Measurements from ENCODE around the gene SMAD4. TPM values are rescaled to one million over a fixed set of nuclear protein-coding genes. Genes with fewer than 3 reads are reported as not detected.
"Not testable (repeated sequence)": the region's sequence is repeated elsewhere in the genome, so short reads cannot be mapped to it uniquely, and the experiment has no call there.

SMAD4 gene
- total RNA-seq: 54.6 TPM

DNA sequence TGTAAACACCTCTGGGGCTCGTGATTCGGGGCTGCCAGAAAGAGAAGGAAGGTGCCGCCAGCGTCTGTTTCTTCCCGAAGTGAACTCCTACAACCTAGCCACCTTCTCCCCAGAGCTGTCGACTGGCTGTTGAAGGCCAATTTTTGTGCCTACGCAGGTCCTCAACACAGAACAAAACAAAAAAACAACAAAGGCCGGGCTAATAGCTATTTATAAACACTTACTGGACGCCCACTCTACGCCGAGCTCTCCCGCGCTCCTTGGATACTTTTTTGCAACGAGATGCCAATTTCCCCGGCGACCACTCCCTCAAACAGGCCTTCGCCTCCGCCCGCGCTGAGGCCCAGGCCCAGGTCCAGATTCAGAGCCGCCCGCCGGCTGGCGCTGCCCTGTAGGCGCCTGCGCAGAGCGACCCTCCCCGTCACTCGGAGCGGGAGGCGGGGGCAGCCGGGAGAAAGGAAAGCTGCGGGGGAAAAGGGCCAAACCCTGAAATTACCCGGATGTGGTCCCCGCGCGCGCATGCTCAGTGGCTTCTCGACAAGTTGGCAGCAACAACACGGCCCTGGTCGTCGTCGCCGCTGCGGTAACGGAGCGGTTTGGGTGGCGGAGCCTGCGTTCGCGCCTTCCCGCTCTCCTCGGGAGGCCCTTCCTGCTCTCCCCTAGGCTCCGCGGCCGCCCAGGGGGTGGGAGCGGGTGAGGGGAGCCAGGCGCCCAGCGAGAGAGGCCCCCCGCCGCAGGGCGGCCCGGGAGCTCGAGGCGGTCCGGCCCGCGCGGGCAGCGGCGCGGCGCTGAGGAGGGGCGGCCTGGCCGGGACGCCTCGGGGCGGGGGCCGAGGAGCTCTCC, at the start of gene SMAD4:
TSS of gene SMAD4 (plus strand) at position 520 of the 843 bp plus-strand sequence. CDS start 16,834 bp downstream, outside the sequence.
- DNase-seq (ENCODE audit: low spot score) (peak; percentile 97), ATAC-seq (peak; percentile 91)

- no peak for ATAC-seq
These were observed 48.6 kb upstream of the SMAD4 start for GRCh38 chr18:50981381-50981780.

DNA sequence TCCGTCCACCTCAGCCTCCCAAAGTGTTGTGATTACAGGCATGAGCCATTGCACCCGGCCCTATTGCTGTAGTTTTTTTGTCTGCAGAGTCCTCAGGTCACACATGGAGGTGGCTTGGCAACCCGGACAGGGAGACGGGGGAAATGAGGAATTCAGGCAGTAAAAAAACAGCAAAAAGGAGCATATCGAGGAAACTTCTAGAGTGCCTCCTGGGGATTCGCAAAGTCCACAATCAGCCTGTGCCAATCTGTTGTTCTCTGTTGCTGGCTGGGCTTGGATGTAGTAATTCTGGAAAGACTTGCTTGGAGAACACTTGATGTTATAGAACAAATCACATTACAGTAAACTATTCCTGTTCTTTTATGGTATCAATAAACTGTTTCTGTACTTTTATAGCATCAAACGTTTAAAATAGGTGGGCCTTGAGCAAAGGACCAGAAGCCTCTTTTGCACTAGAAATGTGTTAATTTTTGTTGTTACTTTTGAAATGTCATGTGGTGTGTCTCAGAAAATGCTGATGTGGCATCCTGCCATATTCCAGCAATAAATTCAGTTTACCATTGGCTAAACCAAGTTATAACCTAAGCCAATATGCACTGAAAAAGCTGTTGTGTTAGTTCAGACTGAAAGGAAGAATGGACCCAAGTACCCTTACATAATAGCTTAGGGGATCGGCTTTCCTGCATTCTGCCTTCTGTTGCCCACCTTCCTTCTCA, 47.8 kb upstream of the SMAD4 start:
- DNase-seq (ENCODE audit: low spot score) (no peak), ATAC-seq (peak; percentile 23)

More at GRCh38 chr18:50981381-50981780, 48.6 kb upstream of the SMAD4 start:
- DNase-seq (ENCODE audit: low spot score): no peak

- DNase-seq (ENCODE audit: low spot score): no peak
- ATAC-seq: peak; percentile 53
These were observed 47.2 kb upstream of the SMAD4 start for GRCh38 chr18:50982802-50983179.

GRCh38 chr18:50986360-50987087, 43.5 kb upstream of the SMAD4 start:
- ATAC-seq (no peak), DNase-seq (ENCODE audit: low spot score) (no peak)

DNA sequence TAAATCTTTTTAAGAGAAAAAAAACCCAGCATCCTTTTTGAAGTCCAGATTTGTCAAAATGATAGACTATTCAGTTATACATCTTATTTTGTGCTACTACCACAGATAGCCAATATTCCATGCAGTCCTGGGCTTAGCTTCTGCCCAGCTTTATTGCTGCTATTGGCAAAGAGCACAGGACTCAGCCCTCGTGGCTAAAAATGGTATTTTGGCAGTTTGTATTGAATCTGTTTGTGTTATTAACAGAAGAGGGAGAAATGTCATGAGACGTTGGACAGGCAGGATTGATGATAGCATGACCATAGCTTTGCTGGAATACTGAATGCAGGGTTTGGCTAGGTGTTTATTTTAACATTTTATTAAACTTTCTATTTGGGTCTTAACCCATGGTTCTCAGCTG, 42.8 kb upstream of the SMAD4 start:
- ATAC-seq: no peak
- DNase-seq (ENCODE audit: low spot score): no peak

DNA sequence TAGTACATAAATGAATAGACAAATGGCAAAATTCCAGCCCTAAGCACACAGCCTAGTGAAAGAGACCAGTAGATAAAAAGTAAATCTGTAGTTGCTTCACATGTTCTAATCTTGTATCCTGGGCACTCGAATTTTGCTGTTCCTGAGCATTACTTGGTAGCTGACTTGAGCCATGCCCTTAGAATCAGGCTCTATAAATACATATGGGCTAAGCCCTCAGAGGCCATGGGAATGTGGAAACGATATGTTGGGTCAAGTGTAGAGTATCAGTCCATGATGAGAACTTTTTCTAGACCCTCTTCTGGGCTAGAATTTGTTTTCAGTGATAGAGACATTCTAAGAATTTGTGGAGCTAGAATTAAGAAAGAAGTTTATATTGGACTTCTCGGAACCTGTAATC, 40.3 kb upstream of the SMAD4 start:
- DNase-seq (ENCODE audit: low spot score) (no peak), ATAC-seq (no peak)

- ATAC-seq (no peak), DNase-seq (ENCODE audit: low spot score) (no peak)
These were observed 37.7 kb upstream of the SMAD4 start for GRCh38 chr18:50992351-50992762.

- DNase-seq (ENCODE audit: low spot score): no peak
- no peak for ATAC-seq
These were observed 36.0 kb upstream of the SMAD4 start for GRCh38 chr18:50994031-50994430.

DNA sequence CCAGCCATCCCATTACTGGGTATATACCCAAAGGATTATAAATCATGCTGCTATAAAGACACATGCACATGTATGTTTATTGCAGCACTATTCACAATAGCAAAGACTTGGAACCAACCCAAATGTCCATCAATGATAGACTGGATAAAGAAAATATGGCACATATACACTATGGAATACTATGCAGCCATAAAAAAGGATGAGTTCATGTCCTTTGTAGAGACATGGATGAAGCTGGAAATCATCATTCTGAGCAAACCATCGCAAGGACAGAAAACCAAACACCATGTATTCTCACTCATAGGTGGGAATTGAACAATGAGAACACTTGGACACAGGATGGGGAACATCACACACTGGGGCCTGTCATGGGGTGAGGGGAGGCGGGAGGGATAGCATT, 26.8 kb upstream of the SMAD4 start:
- not testable (repeated sequence) for ATAC-seq; DNase-seq (ENCODE audit: low spot score)

DNA sequence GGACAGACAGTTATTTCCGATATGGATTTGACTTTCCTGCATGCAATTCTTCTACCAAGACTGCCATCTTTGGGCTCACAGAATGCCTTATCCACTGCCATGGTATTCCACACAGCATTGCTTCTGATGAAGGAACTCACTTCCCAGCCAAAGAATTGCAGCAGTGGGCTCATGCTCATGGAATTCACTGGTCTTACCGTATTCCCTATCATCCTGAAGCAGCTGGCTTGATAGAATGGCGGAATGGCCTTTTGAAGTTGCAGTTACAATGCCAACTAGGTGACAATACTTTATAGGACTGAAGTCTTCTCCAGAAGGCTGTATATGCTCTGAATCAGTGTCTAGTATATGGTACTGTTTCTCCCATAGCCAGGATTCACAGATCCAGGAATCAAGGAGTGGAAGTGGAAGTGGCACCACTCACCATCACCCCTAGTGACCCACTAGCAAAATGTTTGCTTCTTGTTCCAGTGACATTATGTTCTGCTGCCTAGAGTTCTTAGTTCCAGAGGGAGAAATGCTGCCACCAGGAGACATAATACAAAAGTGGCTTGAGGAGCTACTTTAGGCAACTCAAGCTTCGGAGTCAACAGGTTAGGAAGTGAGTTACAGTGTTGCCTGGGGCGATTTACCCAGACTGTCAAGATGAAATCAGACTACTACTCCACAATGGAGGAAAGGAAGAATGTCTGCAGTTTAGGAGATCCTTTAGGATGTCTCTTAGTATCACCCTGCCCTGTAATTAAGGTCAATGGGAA, 23.8 kb upstream of the SMAD4 start:
- DNase-seq (ENCODE audit: low spot score) (no peak), ATAC-seq (no peak)

GRCh38 chr18:51006948-51007789, 22.8 kb upstream of the SMAD4 start:
- ATAC-seq: no peak

GRCh38 chr18:51007790-51008139, 22.2 kb upstream of the SMAD4 start:
- no peak for DNase-seq (ENCODE audit: low spot score)
- ATAC-seq: no peak

More at GRCh38 chr18:51006948-51007789, 22.8 kb upstream of the SMAD4 start:
- no peak for DNase-seq (ENCODE audit: low spot score)

GRCh38 chr18:51009072-51009471, 20.9 kb upstream of the SMAD4 start:
- ATAC-seq (no peak), DNase-seq (ENCODE audit: low spot score) (no peak)

DNA sequence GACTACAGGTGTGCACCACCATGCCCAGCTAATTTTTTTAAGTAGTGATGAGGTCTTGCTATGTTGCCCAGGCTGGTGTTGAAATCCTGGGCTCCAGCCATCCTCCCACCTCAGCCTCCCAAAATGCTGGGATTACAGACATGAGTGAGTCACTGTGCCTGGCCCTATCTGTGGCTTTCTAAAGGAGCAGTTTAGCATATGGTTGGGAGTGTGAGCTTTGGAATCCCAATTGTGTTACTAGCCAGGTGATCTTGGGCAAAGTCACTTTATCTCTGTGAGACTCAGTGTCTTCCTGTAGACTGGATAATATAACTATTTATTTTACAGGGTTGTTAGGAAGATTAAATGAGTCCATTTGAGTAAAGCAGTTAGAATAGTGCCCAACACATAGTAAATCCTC, 19.8 kb upstream of the SMAD4 start:
- no peak for ATAC-seq
- DNase-seq (ENCODE audit: low spot score): no peak

DNA sequence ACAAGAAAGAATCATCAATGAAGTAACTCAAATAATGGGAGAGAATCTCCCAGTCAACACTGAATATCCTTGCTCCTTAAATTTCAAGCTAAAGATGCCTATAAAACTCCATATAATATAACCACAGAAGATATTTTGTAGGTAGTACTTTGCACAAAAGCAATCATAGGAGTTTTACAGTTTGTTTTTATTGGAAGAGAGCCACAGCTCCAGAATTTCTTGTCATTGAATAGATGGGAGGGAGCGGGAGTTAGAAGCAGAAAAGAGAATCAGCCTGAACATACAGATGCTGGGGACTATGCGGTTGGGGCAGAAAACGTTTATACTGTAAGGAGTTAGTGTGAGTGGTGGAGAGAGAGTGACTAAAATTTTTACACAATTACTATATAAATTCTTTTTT, 18.3 kb upstream of the SMAD4 start:
- ATAC-seq (no peak), DNase-seq (ENCODE audit: low spot score) (no peak)

DNA sequence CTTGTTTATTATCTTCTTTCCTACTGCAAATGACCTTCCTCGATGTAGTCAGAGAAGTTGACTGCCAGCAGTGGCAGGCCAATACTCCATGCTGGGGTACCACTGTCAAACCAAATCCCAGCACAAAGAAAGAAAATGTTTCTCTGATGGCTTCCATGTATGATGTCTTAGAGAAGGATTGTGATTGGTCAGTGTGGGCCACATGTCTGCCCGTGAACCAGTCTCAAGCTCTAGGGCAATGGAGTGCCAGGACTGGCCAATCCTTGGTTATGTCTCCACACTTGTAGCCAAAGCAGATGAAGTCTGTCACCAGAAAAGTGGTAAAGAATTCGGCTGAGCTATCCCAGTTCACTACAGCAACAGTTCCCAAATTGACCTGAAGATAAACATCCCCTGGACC, 17.6 kb upstream of the SMAD4 start:
- DNase-seq (ENCODE audit: low spot score): no peak
- ATAC-seq: no peak

DNA sequence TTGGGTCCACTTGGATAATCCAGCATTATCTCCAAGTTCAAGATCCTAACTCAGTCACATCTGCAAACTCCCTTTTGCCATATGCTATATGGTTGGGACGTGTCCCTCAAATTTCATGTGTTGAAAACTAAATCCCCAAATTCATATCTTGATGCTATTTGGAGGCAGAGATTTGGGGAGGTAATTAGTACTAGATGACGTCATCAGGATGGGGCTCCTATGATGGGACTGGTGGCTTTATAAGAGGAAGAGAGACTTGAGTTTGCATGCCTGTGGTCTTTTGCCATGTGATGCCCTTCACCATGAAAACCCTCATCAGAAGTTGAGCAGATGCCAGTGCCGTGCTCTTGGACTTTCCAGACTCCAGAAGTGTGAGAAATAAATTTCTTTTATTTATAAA, 16.8 kb upstream of the SMAD4 start:
- ATAC-seq (no peak), DNase-seq (ENCODE audit: low spot score) (no peak)

- ATAC-seq (no peak), DNase-seq (ENCODE audit: low spot score) (no peak)
These were observed 12.7 kb upstream of the SMAD4 start for GRCh38 chr18:51017140-51017879.

All from left lobe of liver (tissue), 2 donors.